Measurements from ENCODE around the gene CCT7.

GRCh38 chr2:73257425-73258125 is 23.5 kb downstream of the CCT7 start:
- no peak for TF ChIP-seq CTCF (conservative IDR thresholded peaks at IDR 0.05)
- TF ChIP-seq EZH2 (IDR thresholded peaks at IDR 0.05; ENCODE audit: low read depth): no peak
